Activated CD4-positive, alpha-beta memory T cell treated with anti-CD3 and anti-CD28 coated beads, Interleukin-2, amount 10 ng/mL, durations not matched to agents 7 days and 5 days (primary cell): Measurements from ENCODE around the gene XYLB. TPM values are rescaled to one million over a fixed set of nuclear protein-coding genes. Genes with fewer than 3 reads are reported as not detected.
"Not testable (repeated sequence)": the region's sequence is repeated elsewhere in the genome, so short reads cannot be mapped to it uniquely, and the experiment has no call there.

Source experiments
- CTCF ChIA-PET: fragments of 350-600 bp; sonication (Branson Sonifier 250); formaldehyde crosslinking; loops from one replicate; lab custom pipeline; 2021; ENCODE audit warnings: antibody characterized with exemption, inconsistent platforms; lab: Charles Lee
- POLR2A ChIA-PET: fragments of 350-600 bp; sonication (Branson Sonifier 250); formaldehyde crosslinking; loops from one replicate; lab custom pipeline; 2021; ENCODE audit warnings: antibody characterized with exemption; lab: Charles Lee
- DNase-seq: peaks from one replicate; pipeline ENCODE4 v3.0.0-alpha.2; 2020
- H3K27ac Mint-ChIP-seq: one replicate; pipeline ENCODE4 v1.8.0; 2021; ENCODE audit warnings: mild to moderate bottlenecking, mixed read lengths
- H3K27me3 Mint-ChIP-seq: one replicate; pipeline ENCODE4 v1.8.0; 2021; ENCODE audit warnings: mixed read lengths
- H3K36me3 Mint-ChIP-seq: one replicate; pipeline ENCODE4 v1.8.0; 2021; ENCODE audit warnings: low read depth, mixed read lengths
- H3K4me1 Mint-ChIP-seq: one replicate; pipeline ENCODE4 v1.8.0; 2021; ENCODE audit warnings: mixed read lengths
- H3K4me3 Mint-ChIP-seq: one replicate; pipeline ENCODE4 v1.8.0; 2021; ENCODE audit warnings: mild to moderate bottlenecking, mixed read lengths
- H3K9me3 Mint-ChIP-seq: one replicate; pipeline ENCODE4 v1.8.0; 2021; ENCODE audit warnings: mixed read lengths
- total RNA-seq, 2 experiments: library from RNA; stranded (reverse); gene quantifications; one replicate each; pipeline ENCODE4 v1.2.3, GENCODE V29; 2021

Gene XYLB
- total RNA-seq, 2 experiments from 2014 or later: 3.1 to 3.2 TPM

- Mint-ChIP-seq H3K27ac (no peak overlapping the region), H3K4me3 (no peak overlapping the region), H3K9me3 (peaks cover 12% of the 10 kb centered on the region), H3K36me3 (peaks cover 23% of the 10 kb centered on the region), H3K4me1 (no peaks in the 10 kb centered on the region), H3K27me3 (no peaks in the 10 kb centered on the region)
- ChIA-PET POLR2A (no interaction called here), CTCF (interaction anchor here (0.6 to 1.4 kb wide), 3 partner anchors 11 to 822 kb away, joined by 3 read pairs; no protein-coding TSS in a partner anchor)
- DNase-seq: no peak
These were observed 41.3 kb downstream of the XYLB start for GRCh38 chr3:38387862-38388261.

GRCh38 chr3:38392604-38393163, 46.1 kb downstream of the XYLB start:
- Mint-ChIP-seq H3K27ac (no peak overlapping the region), H3K36me3 (peaks cover 6% of the 10 kb centered on the region), H3K27me3 (no peaks in the 10 kb centered on the region), H3K9me3 (peaks cover 3% of the 10 kb centered on the region), H3K4me3 (no peak overlapping the region), H3K4me1 (no peaks in the 10 kb centered on the region)
- DNase-seq: no peak
- ChIA-PET CTCF (no interaction called here), POLR2A (no interaction called here)

- CTCF ChIA-PET: no interaction called here
These were observed 49.7 kb downstream of the XYLB start for GRCh38 chr3:38396239-38396638.

GRCh38 chr3:38396861-38397260, 50.3 kb downstream of the XYLB start:
- Mint-ChIP-seq H3K27ac (no peak overlapping the region), H3K4me1 (no peaks in the 10 kb centered on the region), H3K27me3 (no peaks in the 10 kb centered on the region), H3K9me3 (no peaks in the 10 kb centered on the region), H3K4me3 (no peak overlapping the region), H3K36me3 (peaks cover 8% of the 10 kb centered on the region)
- no peak for DNase-seq
- CTCF ChIA-PET: no interaction called here
- POLR2A ChIA-PET: no interaction called here

More at GRCh38 chr3:38396239-38396638, 49.7 kb downstream of the XYLB start:
- DNase-seq: no peak
- Mint-ChIP-seq H3K4me1 (no peaks in the 10 kb centered on the region), H3K9me3 (no peaks in the 10 kb centered on the region), H3K36me3 (peaks cover 6% of the 10 kb centered on the region), H3K27ac (no peak overlapping the region), H3K4me3 (no peak overlapping the region), H3K27me3 (no peaks in the 10 kb centered on the region)
- POLR2A ChIA-PET: no interaction called here

- DNase-seq: peak; percentile 29
These were observed 50.7 kb downstream of the XYLB start for GRCh38 chr3:38397320-38397719.

GRCh38 chr3:38401246-38401962, 54.8 kb downstream of the XYLB start:
- CTCF ChIA-PET: no interaction called here

More at GRCh38 chr3:38397320-38397719, 50.7 kb downstream of the XYLB start:
- Mint-ChIP-seq H3K4me1 (no peaks in the 10 kb centered on the region), H3K27ac (no peak overlapping the region), H3K9me3 (no peaks in the 10 kb centered on the region), H3K4me3 (no peak overlapping the region), H3K36me3 (peaks cover 13% of the 10 kb centered on the region), H3K27me3 (no peaks in the 10 kb centered on the region)
- ChIA-PET POLR2A (no interaction called here), CTCF (no interaction called here)

GRCh38 chr3:38404286-38404685, 57.7 kb downstream of the XYLB start:
- CTCF ChIA-PET: interaction anchor here (0.8 kb wide), 1 partner anchor 58 kb away, joined by 6 read pairs; the partner anchor contains the start of gene XYLB
- peaks cover 2% of the 10 kb centered on the region for H3K9me3 Mint-ChIP-seq
- H3K36me3 Mint-ChIP-seq: peaks cover 21% of the 10 kb centered on the region
- POLR2A ChIA-PET: interaction anchor here (1.2 kb wide), 1 partner anchor 19 kb away, joined by 3 read pairs; no protein-coding TSS in a partner anchor
- no peak overlapping the region for H3K27ac Mint-ChIP-seq
- no peak overlapping the region for H3K4me3 Mint-ChIP-seq
- no peaks in the 10 kb centered on the region for H3K27me3 Mint-ChIP-seq
- no peaks in the 10 kb centered on the region for H3K4me1 Mint-ChIP-seq
- DNase-seq: no peak

More at GRCh38 chr3:38401246-38401962, 54.8 kb downstream of the XYLB start:
- H3K27ac Mint-ChIP-seq: no peak overlapping the region
- POLR2A ChIA-PET: no interaction called here
- DNase-seq: no peak
- no peaks in the 10 kb centered on the region for H3K4me1 Mint-ChIP-seq
- H3K27me3 Mint-ChIP-seq: no peaks in the 10 kb centered on the region
- H3K4me3 Mint-ChIP-seq: no peak overlapping the region
- H3K9me3 Mint-ChIP-seq: peaks cover 2% of the 10 kb centered on the region
- peaks cover 23% of the 10 kb centered on the region for H3K36me3 Mint-ChIP-seq

GRCh38 chr3:38411591-38411990, 65.0 kb downstream of the XYLB start:
- no peak overlapping the region for H3K27ac Mint-ChIP-seq
- no peak overlapping the region for H3K4me3 Mint-ChIP-seq
- ChIA-PET POLR2A (no interaction called here), CTCF (no interaction called here)
- peaks cover 2% of the 10 kb centered on the region for H3K9me3 Mint-ChIP-seq
- no peaks in the 10 kb centered on the region for H3K27me3 Mint-ChIP-seq
- H3K36me3 Mint-ChIP-seq: no peaks in the 10 kb centered on the region
- H3K4me1 Mint-ChIP-seq: no peaks in the 10 kb centered on the region
- no peak for DNase-seq

GRCh38 chr3:38420758-38421157, 74.2 kb downstream of the XYLB start:
- POLR2A ChIA-PET, H3K9me3 Mint-ChIP-seq, H3K4me3 Mint-ChIP-seq, DNase-seq, H3K36me3 Mint-ChIP-seq, H3K27ac Mint-ChIP-seq, H3K27me3 Mint-ChIP-seq: not testable (repeated sequence)
- H3K4me1 Mint-ChIP-seq: peaks cover 18% of the 10 kb centered on the region
- CTCF ChIA-PET: interaction anchor here (0.8 kb wide), 1 partner anchor 74 kb away, joined by 3 read pairs; the partner anchor contains the start of gene XYLB

- H3K4me1 Mint-ChIP-seq: peaks cover 29% of the 10 kb centered on the region
- CTCF ChIA-PET: no interaction called here
- no peak overlapping the region for H3K27ac Mint-ChIP-seq
These were observed 75.2 kb downstream of the XYLB start for GRCh38 chr3:38421679-38422336.

GRCh38 chr3:38426798-38427426, 80.3 kb downstream of the XYLB start:
- Mint-ChIP-seq H3K27ac (peak overlapping the region; percentile 64), H3K36me3 (peaks cover 14% of the 10 kb centered on the region), H3K9me3 (peaks cover 24% of the 10 kb centered on the region), H3K4me3 (peak overlapping the region; percentile 42), H3K4me1 (peaks cover 31% of the 10 kb centered on the region)
- CTCF ChIA-PET: interaction anchor here (1.1 to 2.3 kb wide), 2 partner anchors 80 to 95 kb away, joined by 3 to 17 read pairs; partner anchors contain the start of gene XYLB
- not testable (repeated sequence) for H3K27me3 Mint-ChIP-seq
- POLR2A ChIA-PET: interaction anchor here (1.5 to 1.6 kb wide), 2 partner anchors 69 to 80 kb away, joined by 4 to 5 read pairs; partner anchors contain the start of genes EXOG and XYLB
- peak; percentile 61 for DNase-seq

More at GRCh38 chr3:38421679-38422336, 75.2 kb downstream of the XYLB start:
- Mint-ChIP-seq H3K4me3 (no peak overlapping the region), H3K36me3 (no peaks in the 10 kb centered on the region), H3K9me3 (no peaks in the 10 kb centered on the region), H3K27me3 (no peaks in the 10 kb centered on the region)
- POLR2A ChIA-PET: no interaction called here
- no peak for DNase-seq

- CTCF ChIA-PET, H3K4me1 Mint-ChIP-seq, H3K4me3 Mint-ChIP-seq, H3K27me3 Mint-ChIP-seq, H3K27ac Mint-ChIP-seq, POLR2A ChIA-PET, DNase-seq: not testable (repeated sequence)
- peaks cover 65% of the 10 kb centered on the region for H3K9me3 Mint-ChIP-seq
- H3K36me3 Mint-ChIP-seq: peaks cover 51% of the 10 kb centered on the region
These were observed 86.5 kb downstream of the XYLB start for GRCh38 chr3:38432871-38433658.
